Neural cell (in vitro differentiated cells): ENCODE data around the gene PCDHGA5. TPM values are rescaled to one million over a fixed set of nuclear protein-coding genes. Genes with fewer than 3 reads are reported as not detected.
"Not testable (repeated sequence)": the region's sequence is repeated elsewhere in the genome, so short reads cannot be mapped to it uniquely, and the experiment has no call there.

Experiments
- H2AFZ ChIP-seq: fragments of 200-600, 300-800 bp; sonication (generic), shearing (Covaris generic); 2 replicates; pipeline ENCODE4 v1.6.0; 2014; ENCODE audit warnings: low read depth, mild to moderate bottlenecking, antibody characterized with exemption, low read length, moderate library complexity
- H3F3A ChIP-seq: fragments of 200-600 bp; shearing (Covaris generic); 2 replicates; pipeline ENCODE4 v1.6.1; 2016; ENCODE audit warnings: mild to moderate bottlenecking, moderate library complexity, mixed read lengths, antibody characterized with exemption, low read length; ENCODE audit not compliant: insufficient read depth, poor library complexity, severe bottlenecking
- H3K27ac ChIP-seq: fragments of 200-600, 300-800 bp; sonication (generic), shearing (Covaris generic); 2 replicates; pipeline ENCODE4 v1.5.1; 2014; ENCODE audit warnings: mild to moderate bottlenecking, low read length, moderate library complexity
- H3K27me3 ChIP-seq: fragments of 300-800, 200-600 bp; sonication (generic), shearing (Covaris generic); 2 replicates; pipeline ENCODE4 v1.6.0; 2014; ENCODE audit warnings: mild to moderate bottlenecking, low read depth, low read length, moderate library complexity; ENCODE audit not compliant: insufficient read depth
- H3K36me3 ChIP-seq: fragments of 300-800, 200-600 bp; sonication (generic), shearing (Covaris generic); 2 replicates; pipeline ENCODE4 v1.5.1; 2014; ENCODE audit warnings: mild to moderate bottlenecking, antibody characterized with exemption, low read length, moderate library complexity; ENCODE audit not compliant: insufficient read depth
- H3K4me2 ChIP-seq: fragments of 300-800, 200-600 bp; sonication (generic), shearing (Covaris generic); 2 replicates; pipeline ENCODE4 v1.6.0; 2014; ENCODE audit warnings: mild to moderate bottlenecking, low read length
- H3K4me3 ChIP-seq: fragments of 300-800, 200-600 bp; sonication (generic), shearing (Covaris generic); 2 replicates; pipeline ENCODE4 v1.5.1; 2014; ENCODE audit warnings: mild to moderate bottlenecking, low read length, moderate library complexity
- H3K79me2 ChIP-seq: fragments of 200-600 bp; shearing (Covaris generic); replicated peaks from 2 replicates; pipeline ENCODE4 v1.6.0; 2014; ENCODE audit warnings: mild to moderate bottlenecking, low read length, moderate library complexity; ENCODE audit not compliant: insufficient read depth
- H3K9ac ChIP-seq: fragments of 300-800, 200-600 bp; sonication (generic), shearing (Covaris generic); 2 replicates; pipeline ENCODE4 v1.6.1; 2016; ENCODE audit warnings: mild to moderate bottlenecking, low read length, mixed read lengths
- H3K9me2 ChIP-seq: fragments of 200-600 bp; shearing (Covaris generic); 2 replicates; pipeline ENCODE4 v1.6.1; 2016; ENCODE audit warnings: mild to moderate bottlenecking, low read length, mixed read lengths; ENCODE audit not compliant: insufficient read depth
- H3K9me3 ChIP-seq: fragments of 200-600, 300-800 bp; sonication (generic), shearing (Covaris generic); 2 replicates; pipeline ENCODE4 v1.6.1; 2016; ENCODE audit warnings: mild to moderate bottlenecking, mixed run types, low read length, moderate library complexity, mixed read lengths
- H4K20me1 ChIP-seq: fragments of 200-600 bp; shearing (Covaris generic); 2 replicates; pipeline ENCODE4 v1.6.1; 2016; ENCODE audit warnings: mild to moderate bottlenecking, mixed run types; ENCODE audit not compliant: insufficient read depth
- EP300 ChIP-seq: fragments of 450-650 bp; conservative IDR thresholded peaks from 2 replicates; pipeline ENCODE4 v1.6.1; 2014; ENCODE audit warnings: antibody characterized with exemption, mild to moderate bottlenecking, moderate library complexity; ENCODE audit not compliant: poor library complexity, severe bottlenecking
- EZH2 ChIP-seq: fragments of 200-600, 300-800 bp; shearing (Covaris generic), sonication (generic); IDR thresholded peaks from 2 replicates; pipeline ENCODE4 v1.6.1; 2014; ENCODE audit warnings: antibody characterized with exemption, low read length, borderline replicate concordance, mild to moderate bottlenecking; ENCODE audit not compliant: insufficient read depth, poor library complexity, severe bottlenecking
- MXI1 ChIP-seq: fragments of 450-650 bp; conservative IDR thresholded peaks from 2 replicates; pipeline ENCODE4 v1.6.1; 2014; ENCODE audit warnings: antibody characterized with exemption, mild to moderate bottlenecking; ENCODE audit not compliant: poor library complexity, severe bottlenecking
- POLR2AphosphoS5 ChIP-seq: IDR thresholded peaks from 2 replicates; pipeline ENCODE4 v1.6.1; 2012
- RAD21 ChIP-seq: fragments of 450-650 bp; conservative IDR thresholded peaks from 2 replicates; pipeline ENCODE4 v1.6.1; 2014; ENCODE audit warnings: antibody characterized with exemption, mild to moderate bottlenecking, moderate library complexity
- REST ChIP-seq: IDR thresholded peaks from 2 replicates; pipeline ENCODE4 v1.6.1; 2012; ENCODE audit warnings: borderline replicate concordance
- SMC3 ChIP-seq: fragments of 450-650 bp; conservative IDR thresholded peaks from 2 replicates; pipeline ENCODE4 v1.6.1; 2014; ENCODE audit warnings: antibody characterized with exemption, mild to moderate bottlenecking, moderate library complexity; ENCODE audit not compliant: poor library complexity
- TAF1 ChIP-seq: IDR thresholded peaks from 2 replicates; pipeline ENCODE4 v1.6.1; 2012; ENCODE audit warnings: low read depth
- polyA minus RNA-seq: library from RNA; depleted of rRNA, polyadenylated mRNA; stranded (reverse); fragments of >200 nt; gene quantifications from 2 replicates; pipeline ENCODE4 v1.2.3, GENCODE V29; 2014
- polyA plus RNA-seq: library from polyadenylated mRNA; depleted of rRNA; stranded (reverse); fragments of >200 nt; gene quantifications from 2 replicates; pipeline ENCODE4 v1.2.3, GENCODE V29; 2014

PCDHGA5 gene
- polyA plus RNA-seq, result 0.25 TPM in 1 of 2 replicates, not detected in the other
- 0.73 and 1.0 TPM in 2 replicates for polyA minus RNA-seq

- Histone ChIP-seq H3K79me2 (no peaks in the 10 kb centered on the region), H3K36me3 (no peaks in the 10 kb centered on the region), H3K9me3 (peaks cover 38% of the 10 kb centered on the region), H3K9ac (no peak within 1 kb of the TSS), H3K4me2 (no peak within 1 kb of the TSS), H3K9me2 (no peaks in the 10 kb centered on the region), H3F3A (no peaks in the 10 kb centered on the region), H4K20me1 (no peaks in the 10 kb centered on the region), H3K27me3 (no peaks in the 10 kb centered on the region), H3K4me3 (no peak within 1 kb of the TSS), H3K27ac (no peak within 1 kb of the TSS), H2AFZ (no peak within 1 kb of the TSS)
- TF ChIP-seq SMC3, result no peak
- TF ChIP-seq EP300, result no peak
- no peak for TF ChIP-seq POLR2AphosphoS5
Observed at GRCh38 chr5:141363952-141364660, at the start of gene PCDHGA5. TSS of gene PCDHGA5 (plus strand) at chr5:141364162. CDS start at chr5:141364331, 169 bp downstream.

GRCh38 chr5:141316963-141317362 lies 47.0 kb upstream of the PCDHGA5 start:
- not testable (repeated sequence) for H3K9me2 ChIP-seq, H2AFZ ChIP-seq, H3K4me2 ChIP-seq, H4K20me1 ChIP-seq, H3K4me3 ChIP-seq, H3K27ac ChIP-seq, H3K9ac ChIP-seq, H3K27me3 ChIP-seq
- peaks cover 45% of the 10 kb centered on the region for H3K36me3 ChIP-seq
- peaks cover 43% of the 10 kb centered on the region for H3K79me2 ChIP-seq
- H3K9me3 ChIP-seq, result peaks cover 45% of the 10 kb centered on the region
- peaks cover 14% of the 10 kb centered on the region for H3F3A ChIP-seq

GRCh38 chr5:141319202-141319601 lies 44.8 kb upstream of the PCDHGA5 start:
- Histone ChIP-seq H3K4me3 (peak overlapping the region; percentile 77), H3K36me3 (peaks cover 40% of the 10 kb centered on the region), H3K27me3 (no peaks in the 10 kb centered on the region), H2AFZ (no peak overlapping the region), H3F3A (peaks cover 14% of the 10 kb centered on the region), H3K9ac (no peak overlapping the region), H3K9me3 (peaks cover 42% of the 10 kb centered on the region), H3K9me2 (no peaks in the 10 kb centered on the region), H4K20me1 (no peaks in the 10 kb centered on the region), H3K4me2 (peak overlapping the region; percentile 82), H3K79me2 (peaks cover 40% of the 10 kb centered on the region), H3K27ac (peak overlapping the region; percentile 99)
- no peak for TF ChIP-seq POLR2AphosphoS5
- no peak for TF ChIP-seq RAD21
- TF ChIP-seq TAF1, result no peak
- no peak for TF ChIP-seq EZH2
- TF ChIP-seq SMC3, result no peak
- no peak for TF ChIP-seq MXI1
- no peak for TF ChIP-seq REST
